HL-60/S4 (cell line): ENCODE results near the gene KLC4.

Experiments
- in situ Hi-C: fragments of 300-500 bp; cut with MboI; formaldehyde crosslinking; loops from 2 replicates; pipeline ENCODE4 v1.14.3; 2022; ENCODE audit warnings: low sequenced_read_pairs

The KLC4 gene

GRCh38 chr6:43120944-43121913 is 61.8 kb downstream of the KLC4 start:
- in situ Hi-C loops = no loop called here

DNA sequence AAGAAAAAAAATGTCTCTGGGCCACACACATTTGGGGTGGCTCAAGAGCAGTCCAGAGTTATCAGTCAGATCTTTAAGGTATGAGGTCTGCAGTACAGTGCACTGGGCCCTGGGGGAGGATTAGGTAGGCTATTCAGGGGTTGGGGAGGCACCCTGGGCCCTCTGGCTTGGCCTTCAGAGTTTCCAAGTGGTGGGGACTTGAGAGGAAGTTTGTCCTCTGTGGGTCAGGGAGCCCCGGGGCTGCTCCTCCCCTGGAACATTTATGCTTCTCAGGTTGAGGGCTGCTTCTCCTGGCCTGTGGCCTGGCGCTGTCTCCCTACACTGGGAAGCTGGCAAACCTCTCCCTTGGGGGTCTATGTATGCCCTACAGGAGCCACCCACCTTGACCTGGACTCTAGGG is 62.7 kb downstream of the KLC4 start:
- in situ Hi-C loops = no loop called here

- in situ Hi-C loops = no loop called here
These were observed 64.3 kb downstream of the KLC4 start for GRCh38 chr6:43123461-43124314.

- in situ Hi-C loops = no loop called here
These were observed 65.0 kb downstream of the KLC4 start for GRCh38 chr6:43124481-43124880.
